B cell (primary cell): Measurements from ENCODE around the gene NANOS2. TPM values are rescaled to one million over a fixed set of nuclear protein-coding genes. Genes with fewer than 3 reads are reported as not detected.

Experiments
- ATAC-seq: fragments of 200-7000 bp; cut with Tn5 transposase; one replicate; pipeline ENCODE4 v1.10.0; 2021; ENCODE audit warnings: low read depth, mild to moderate bottlenecking, moderate number of reproducible peaks, moderate library complexity
- CTCF ChIA-PET: fragments of 350-600 bp; sonication (Branson Sonifier 250); formaldehyde crosslinking; loops from one replicate; lab custom pipeline; 2021; ENCODE audit warnings: antibody characterized with exemption, inconsistent platforms; lab: Charles Lee
- POLR2A ChIA-PET: fragments of 350-600 bp; sonication (Branson Sonifier 250); formaldehyde crosslinking; loops from one replicate; lab custom pipeline; 2021; ENCODE audit warnings: antibody characterized with exemption; lab: Charles Lee
- DNase-seq: peaks from one replicate; pipeline ENCODE4 v3.0.0; 2013
- H2AFZ ChIP-seq: 2 replicates; pipeline ENCODE4 v1.6.1; 2012; ENCODE audit warnings: mild to moderate bottlenecking, low read depth, low read length; ENCODE audit not compliant: insufficient read depth, poor library complexity, severe bottlenecking
- H3K27ac ChIP-seq, 2 donors: 1 replicate in 1 of 2; 2 replicates in 1 of 2; pipeline ENCODE4 v1.5.1; 2012 to 2013; ENCODE audit warnings: low read length in 2 of 2, mild to moderate bottlenecking in 2 of 2, moderate library complexity in 1 of 2
- H3K27me3 ChIP-seq, 4 experiments: fragments of 200-600 bp in 1 of 4; sonication (generic) in 1 of 4; replicated peaks in 1 of 4; 1 replicate in 2 of 4; 2 replicates in 2 of 4; pipeline versions ENCODE4 v1.6.1 to v1.7.0; 2013 to 2016; ENCODE audit warnings: low read length in 3 of 4, mild to moderate bottlenecking in 2 of 4, mixed read lengths in 1 of 4, moderate library complexity in 1 of 4; ENCODE audit not compliant: insufficient read depth in 4 of 4, control insufficient read depth in 3 of 4; ENCODE audit errors: control extremely low read depth in 1 of 4
- H3K36me3 ChIP-seq, 2 experiments: replicated peaks in 1 of 2; 1 replicate in 1 of 2; 2 replicates in 1 of 2; pipeline versions ENCODE4 v1.6.1 to v1.7.1; 2013; ENCODE audit warnings: low read length in 1 of 2; ENCODE audit not compliant: insufficient read depth in 2 of 2, control insufficient read depth in 1 of 2; ENCODE audit errors: control extremely low read depth in 1 of 2, extremely low read depth in 1 of 2
- H3K4me1 ChIP-seq, 2 donors: fragments of 200-600 bp in 1 of 2; sonication (generic) in 1 of 2; 1 replicate in 1 of 2; 2 replicates in 1 of 2; pipeline versions ENCODE4 v1.5.1 to v1.6.1; 2013 to 2017; ENCODE audit warnings: low read length in 2 of 2; ENCODE audit not compliant: control insufficient read depth in 2 of 2, insufficient read depth in 2 of 2
- H3K4me2 ChIP-seq: replicated peaks from 2 replicates; pipeline ENCODE3; 2012; ENCODE audit warnings: mild to moderate bottlenecking, low read depth, low read length; ENCODE audit not compliant: poor library complexity, severe bottlenecking
- H3K4me3 ChIP-seq, 5 experiments: fragments of 200-600 bp in 1 of 5; sonication (generic) in 1 of 5; 1 replicate in 3 of 5; 2 replicates in 2 of 5; pipeline versions ENCODE4 v1.5.1 to v1.7.0; 2011 to 2016; ENCODE audit warnings: low read length in 4 of 5, mild to moderate bottlenecking in 4 of 5, low read depth in 2 of 5, control low read depth in 1 of 5, moderate library complexity in 1 of 5; ENCODE audit not compliant: insufficient read depth in 1 of 5; ENCODE audit errors: control extremely low read depth in 1 of 5, extremely low read depth in 1 of 5
- H3K79me2 ChIP-seq: fragments of 200-600 bp; sonication (generic); one replicate; pipeline ENCODE4 v1.6.0; 2016; ENCODE audit warnings: low read length; ENCODE audit not compliant: control insufficient read depth, insufficient read depth
- H3K9ac ChIP-seq: fragments of 200-600 bp; sonication (generic); 2 replicates; pipeline ENCODE4 v1.6.1; 2017; ENCODE audit warnings: mild to moderate bottlenecking, low read length, moderate library complexity
- H3K9me3 ChIP-seq, 3 donors: one replicate each; pipeline versions ENCODE4 v1.6.1 to v1.7.1; 2013; ENCODE audit warnings: low read length in 2 of 3; ENCODE audit not compliant: control insufficient read depth in 2 of 3, insufficient read depth in 1 of 3; ENCODE audit errors: control extremely low read depth in 1 of 3
- H4K20me1 ChIP-seq: 2 replicates; pipeline ENCODE4 v1.6.0; 2012; ENCODE audit warnings: mild to moderate bottlenecking, low read length; ENCODE audit not compliant: insufficient read depth, control insufficient read depth, poor library complexity, severe bottlenecking
- H3K27ac Mint-ChIP-seq: one replicate; pipeline ENCODE4 v1.8.0; 2021; ENCODE audit warnings: mixed read lengths
- H3K27me3 Mint-ChIP-seq: one replicate; pipeline ENCODE4 v1.8.0; 2021; ENCODE audit warnings: mixed read lengths
- H3K4me1 Mint-ChIP-seq: one replicate; pipeline ENCODE4 v1.8.0; 2021; ENCODE audit warnings: mixed read lengths
- H3K4me3 Mint-ChIP-seq: one replicate; pipeline ENCODE4 v1.8.0; 2021; ENCODE audit warnings: mixed read lengths
- H3K9me3 Mint-ChIP-seq: one replicate; pipeline ENCODE4 v1.8.0; 2022; ENCODE audit warnings: mixed read lengths; ENCODE audit not compliant: insufficient read depth
- EZH2 ChIP-seq: IDR thresholded peaks from 2 replicates; pipeline ENCODE4 v1.6.1; 2012; ENCODE audit warnings: borderline replicate concordance, low read depth, mild to moderate bottlenecking, moderate library complexity, low read length; ENCODE audit not compliant: insufficient read depth, poor library complexity, severe bottlenecking
- WGBS: methylation state at CpG from one replicate; pipeline ENCODE4 v1.1.5; 2013; ENCODE audit warnings: missing lambda C conversion rate; ENCODE audit not compliant: insufficient coverage; 5-methylcytosine and 5-hydroxymethylcytosine counted together
- intact Hi-C: fragments of 100-400 bp; cut with micrococcal nuclease; formaldehyde crosslinking; loops from one replicate; pipeline ENCODE4 v1.10.0; 2022
- polyA plus RNA-seq: library from polyadenylated mRNA; depleted of rRNA; stranded (reverse); fragments of >200 nt; gene quantifications from 2 replicates; pipeline ENCODE4 v1.2.3, GENCODE V29; 2012
- total RNA-seq, 2 donors: library from RNA; stranded (reverse); fragments of 120-200 nt in 1 of 2; gene quantifications; 1 replicate in 1 of 2; 2 replicates in 1 of 2; pipeline versions ENCODE4 v1.2.3 to v1.2.4, GENCODE V29; 2013 to 2022
- TF ChIP-seq, protein P1 (sequence below): fragments of 200-600 bp; IDR thresholded peaks from one replicate; pipeline ENCODE4 v1.8.0; 2022; ENCODE audit warnings: antibody characterized with exemption, mild to moderate bottlenecking

NANOS2 gene
- total and polyA plus RNA-seq, 2 donors (not counting 1 experiment from before 2014, with no cell fraction given): not detected

DNA sequence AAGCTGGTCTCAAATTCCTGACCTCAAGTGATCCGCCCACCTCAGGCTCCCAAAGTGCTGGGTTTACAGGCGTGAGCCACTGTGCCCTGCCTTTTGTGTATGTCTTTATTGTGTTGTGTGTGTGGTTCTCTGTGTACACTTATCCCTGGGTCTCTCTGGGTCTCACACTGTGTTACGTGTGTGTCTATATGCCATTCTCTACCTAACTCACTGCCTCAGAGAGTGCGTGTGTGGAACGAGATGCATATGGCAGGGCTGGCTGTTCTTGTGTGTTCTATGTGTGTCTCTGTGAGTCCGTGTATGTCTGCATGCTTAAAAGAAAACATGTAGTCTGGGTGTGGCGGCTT lies 40.0 kb downstream of the NANOS2 start:
- Histone ChIP-seq H3K4me2 (no peak overlapping the region), H4K20me1 (no peaks in the 10 kb centered on the region), H3K27ac (no peak overlapping the region), H3K4me3 (no peak overlapping the region), H3K9ac (no peak overlapping the region), H2AFZ (no peak overlapping the region), H3K9me3 (no peaks in the 10 kb centered on the region), H3K27me3 (peaks cover 0 to 39% (median 15%) of the 10 kb centered on the region in 4 experiments), H3K4me1 (peaks cover 10 to 13% of the 10 kb centered on the region in 2 donors), H3K36me3 (no peaks in the 10 kb centered on the region), H3K79me2 (no peaks in the 10 kb centered on the region)
- peaks cover 15% of the 10 kb centered on the region for H3K4me1 Mint-ChIP-seq
- DNase-seq (no peak), ATAC-seq (no peak)
- no peak overlapping the region for H3K27ac Mint-ChIP-seq
- TF ChIP-seq, protein P1, sequence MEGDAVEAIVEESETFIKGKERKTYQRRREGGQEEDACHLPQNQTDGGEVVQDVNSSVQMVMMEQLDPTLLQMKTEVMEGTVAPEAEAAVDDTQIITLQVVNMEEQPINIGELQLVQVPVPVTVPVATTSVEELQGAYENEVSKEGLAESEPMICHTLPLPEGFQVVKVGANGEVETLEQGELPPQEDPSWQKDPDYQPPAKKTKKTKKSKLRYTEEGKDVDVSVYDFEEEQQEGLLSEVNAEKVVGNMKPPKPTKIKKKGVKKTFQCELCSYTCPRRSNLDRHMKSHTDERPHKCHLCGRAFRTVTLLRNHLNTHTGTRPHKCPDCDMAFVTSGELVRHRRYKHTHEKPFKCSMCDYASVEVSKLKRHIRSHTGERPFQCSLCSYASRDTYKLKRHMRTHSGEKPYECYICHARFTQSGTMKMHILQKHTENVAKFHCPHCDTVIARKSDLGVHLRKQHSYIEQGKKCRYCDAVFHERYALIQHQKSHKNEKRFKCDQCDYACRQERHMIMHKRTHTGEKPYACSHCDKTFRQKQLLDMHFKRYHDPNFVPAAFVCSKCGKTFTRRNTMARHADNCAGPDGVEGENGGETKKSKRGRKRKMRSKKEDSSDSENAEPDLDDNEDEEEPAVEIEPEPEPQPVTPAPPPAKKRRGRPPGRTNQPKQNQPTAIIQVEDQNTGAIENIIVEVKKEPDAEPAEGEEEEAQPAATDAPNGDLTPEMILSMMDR: no peak
- no peak for TF ChIP-seq EZH2
- H3K27me3 Mint-ChIP-seq: peaks cover 42% of the 10 kb centered on the region
- intact Hi-C loops: no loop called here
- H3K4me3 Mint-ChIP-seq: no peak overlapping the region
- WGBS: 93% methylated on average over 4 of the region's 7 CpGs
- ChIA-PET POLR2A (interaction anchor here (0.8 kb wide), 1 partner anchor 32 kb away, joined by 3 read pairs; no protein-coding TSS in a partner anchor), CTCF (no interaction called here)
- no peaks in the 10 kb centered on the region for H3K9me3 Mint-ChIP-seq

DNA sequence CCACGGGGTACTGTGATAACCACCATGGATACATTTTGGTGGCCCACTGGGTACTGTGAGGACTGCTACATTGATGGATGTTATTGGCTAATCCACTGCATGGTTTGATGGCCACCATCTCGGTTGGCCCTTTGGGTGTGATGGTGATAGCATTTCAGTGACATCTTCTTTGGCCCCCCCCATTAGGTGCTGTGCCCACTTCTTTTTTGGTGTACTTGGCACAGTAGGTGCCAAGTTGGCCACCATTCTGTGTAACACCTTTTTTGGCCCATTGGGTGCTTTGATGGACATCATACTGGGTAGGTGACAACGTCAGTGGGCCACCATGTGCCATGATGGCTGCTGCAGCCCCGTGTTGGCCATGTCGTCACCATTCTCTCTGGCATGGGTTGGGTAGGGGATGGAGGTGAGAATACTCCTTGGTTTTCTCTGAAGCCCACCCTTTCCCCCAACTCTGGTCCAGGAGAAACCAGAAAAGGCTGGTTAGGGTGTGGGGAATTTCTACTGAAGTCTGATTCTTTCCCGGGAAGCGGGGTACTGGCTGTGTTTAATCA lies 41.3 kb downstream of the NANOS2 start:
- ATAC-seq (no peak), DNase-seq (no peak)
- POLR2A ChIA-PET: no interaction called here
- H3K27ac ChIP-seq: no peak overlapping the region
- TF ChIP-seq, protein P1: no peak
- TF ChIP-seq EZH2: no peak
- H3K4me1 ChIP-seq: peaks cover 10 to 13% of the 10 kb centered on the region in 2 donors
- intact Hi-C loops: no loop called here
- Mint-ChIP-seq H3K27ac (no peak overlapping the region), H3K4me3 (no peak overlapping the region), H3K4me1 (peaks cover 15% of the 10 kb centered on the region), H3K27me3 (peaks cover 35% of the 10 kb centered on the region), H3K9me3 (no peaks in the 10 kb centered on the region)
- no peak overlapping the region for H2AFZ ChIP-seq
- H3K4me3 ChIP-seq: no peak overlapping the region
- H3K36me3 ChIP-seq: no peaks in the 10 kb centered on the region
- H3K9me3 ChIP-seq: no peaks in the 10 kb centered on the region
- 95% methylated on average over 6 of the region's 7 CpGs for WGBS
- peaks cover 0 to 31% (median 14%) of the 10 kb centered on the region in 4 experiments for H3K27me3 ChIP-seq
- no peaks in the 10 kb centered on the region for H4K20me1 ChIP-seq
- CTCF ChIA-PET: interaction anchor here (0.6 kb wide), 1 partner anchor 321 kb away, joined by 3 read pairs; no protein-coding TSS in a partner anchor
- no peak overlapping the region for H3K4me2 ChIP-seq
- no peaks in the 10 kb centered on the region for H3K79me2 ChIP-seq
- no peak overlapping the region for H3K9ac ChIP-seq
